ENCODE data around the gene TTLL8.

The TTLL8 gene

DNA sequence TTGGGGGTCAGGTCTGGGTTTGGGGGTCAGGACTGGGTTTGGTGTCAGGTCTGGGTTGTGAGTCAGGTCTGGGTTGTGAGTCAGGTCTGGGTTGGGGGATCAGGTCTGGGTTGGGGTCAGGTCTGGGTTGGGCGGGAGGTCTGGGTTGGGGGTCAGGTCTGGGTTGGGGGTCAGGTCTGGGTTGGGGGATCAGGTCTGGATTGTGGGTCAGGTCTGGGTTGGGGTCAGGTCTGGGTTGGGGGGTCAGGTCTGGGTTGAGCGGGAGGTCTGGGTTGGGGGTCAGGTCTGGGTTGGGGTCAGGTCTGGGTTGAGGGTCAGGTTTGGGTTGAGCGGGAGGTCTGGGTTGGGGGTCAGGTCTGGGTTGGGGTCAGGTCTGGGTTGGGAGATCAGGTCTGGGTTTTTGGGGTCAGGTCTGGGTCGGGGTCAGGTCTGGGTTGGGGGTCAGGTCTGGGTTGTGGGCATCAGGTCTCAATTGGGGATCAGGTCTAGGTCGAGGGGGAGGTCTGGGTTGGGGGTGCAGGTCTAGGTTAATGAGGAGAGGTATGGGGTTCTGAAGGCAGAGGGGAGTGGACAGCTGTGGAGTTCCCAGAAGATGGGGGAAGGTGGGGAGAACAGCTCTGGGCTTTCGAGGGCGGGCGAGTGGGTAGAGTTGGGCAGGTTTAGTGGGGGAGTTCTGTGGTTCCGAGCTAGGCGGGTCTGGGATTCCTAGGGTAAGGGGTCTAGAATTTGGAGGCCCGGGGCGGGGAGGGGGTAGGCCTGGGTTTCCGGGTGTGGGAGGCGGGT is 629 bp downstream of the TTLL8 start:
- TF ChIP-seq, protein P1, sequence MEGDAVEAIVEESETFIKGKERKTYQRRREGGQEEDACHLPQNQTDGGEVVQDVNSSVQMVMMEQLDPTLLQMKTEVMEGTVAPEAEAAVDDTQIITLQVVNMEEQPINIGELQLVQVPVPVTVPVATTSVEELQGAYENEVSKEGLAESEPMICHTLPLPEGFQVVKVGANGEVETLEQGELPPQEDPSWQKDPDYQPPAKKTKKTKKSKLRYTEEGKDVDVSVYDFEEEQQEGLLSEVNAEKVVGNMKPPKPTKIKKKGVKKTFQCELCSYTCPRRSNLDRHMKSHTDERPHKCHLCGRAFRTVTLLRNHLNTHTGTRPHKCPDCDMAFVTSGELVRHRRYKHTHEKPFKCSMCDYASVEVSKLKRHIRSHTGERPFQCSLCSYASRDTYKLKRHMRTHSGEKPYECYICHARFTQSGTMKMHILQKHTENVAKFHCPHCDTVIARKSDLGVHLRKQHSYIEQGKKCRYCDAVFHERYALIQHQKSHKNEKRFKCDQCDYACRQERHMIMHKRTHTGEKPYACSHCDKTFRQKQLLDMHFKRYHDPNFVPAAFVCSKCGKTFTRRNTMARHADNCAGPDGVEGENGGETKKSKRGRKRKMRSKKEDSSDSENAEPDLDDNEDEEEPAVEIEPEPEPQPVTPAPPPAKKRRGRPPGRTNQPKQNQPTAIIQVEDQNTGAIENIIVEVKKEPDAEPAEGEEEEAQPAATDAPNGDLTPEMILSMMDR (IDR thresholded peaks at IDR 0.05; ENCODE audit: borderline replicate concordance, control extremely low read depth, extremely low read depth, insufficient read depth, missing control alignments): no peak
- no peak for DNase-seq (ENCODE audit: low spot score)
- in situ Hi-C loops (cut with MboI; ENCODE audit: low sequenced_read_pairs, unreplicated experiment): no loop called here

DNA sequence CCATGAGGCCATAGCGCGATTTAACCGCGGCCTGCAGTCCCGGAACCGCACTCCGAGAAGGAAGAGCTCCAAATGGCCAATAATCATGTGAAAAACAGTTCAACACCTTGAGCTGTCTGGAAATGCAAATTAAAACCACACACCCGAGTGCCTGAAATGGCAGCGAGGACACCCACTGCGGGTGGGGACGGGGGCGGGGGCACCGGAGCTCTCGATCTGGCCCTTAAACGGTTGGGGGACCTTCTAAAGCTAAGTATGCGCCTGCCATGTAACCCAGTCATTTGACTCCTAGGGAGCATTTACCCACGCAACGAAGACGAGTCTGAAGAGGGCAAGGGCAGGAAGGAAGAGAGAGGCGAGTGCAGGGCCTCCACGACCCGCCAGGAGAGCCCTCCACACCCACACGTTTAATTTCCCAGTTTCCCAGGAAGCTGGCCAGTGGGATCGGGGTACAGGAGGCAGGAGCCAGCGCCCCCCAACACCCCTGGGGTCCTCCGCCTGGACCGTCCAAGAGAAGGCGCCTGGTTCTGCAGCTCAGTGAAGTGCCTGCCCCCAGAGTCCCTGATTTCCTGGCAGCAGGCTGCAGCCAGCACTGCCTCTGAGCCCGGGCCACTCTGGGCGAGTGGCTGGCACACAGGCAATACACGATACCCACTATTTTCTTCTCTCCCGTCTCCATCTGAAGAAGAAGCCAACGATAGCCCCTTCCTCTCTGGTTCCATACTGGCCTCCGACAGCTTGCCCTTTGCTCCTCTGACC is 1.7 kb downstream of the TTLL8 start:
- in situ Hi-C loops (cut with MboI; ENCODE audit: low sequenced_read_pairs, unreplicated experiment): no loop called here
- TF ChIP-seq, protein P1 (IDR thresholded peaks at IDR 0.05; ENCODE audit: borderline replicate concordance, control extremely low read depth, extremely low read depth, insufficient read depth, missing control alignments): no peak
- DNase-seq (ENCODE audit: low spot score): no peak

DNA sequence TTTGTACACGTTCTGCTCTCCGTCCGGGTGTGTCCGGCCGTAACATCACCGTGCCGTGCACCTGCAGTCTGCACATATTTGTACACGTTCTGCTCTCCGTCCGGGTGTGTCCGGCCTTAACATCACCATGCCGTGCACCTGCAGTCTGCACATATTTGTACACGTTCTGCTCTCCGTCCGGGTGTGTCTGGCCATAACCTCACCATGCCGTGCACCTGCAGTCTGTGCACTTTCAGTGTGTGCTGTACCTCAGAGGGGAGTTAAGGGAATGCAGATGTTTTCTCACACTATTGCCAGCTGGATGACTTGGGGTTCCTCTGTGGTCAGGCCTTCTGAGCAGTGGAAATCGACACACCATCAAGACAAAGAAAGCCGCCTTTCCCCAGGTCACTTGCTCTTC is 4.2 kb downstream of the TTLL8 start:
- in situ Hi-C loops (cut with MboI; ENCODE audit: low sequenced_read_pairs, unreplicated experiment): no loop called here
- TF ChIP-seq, protein P1 (IDR thresholded peaks at IDR 0.05; ENCODE audit: borderline replicate concordance, control extremely low read depth, extremely low read depth, insufficient read depth, missing control alignments): no peak
- DNase-seq (ENCODE audit: low spot score): no peak

DNA sequence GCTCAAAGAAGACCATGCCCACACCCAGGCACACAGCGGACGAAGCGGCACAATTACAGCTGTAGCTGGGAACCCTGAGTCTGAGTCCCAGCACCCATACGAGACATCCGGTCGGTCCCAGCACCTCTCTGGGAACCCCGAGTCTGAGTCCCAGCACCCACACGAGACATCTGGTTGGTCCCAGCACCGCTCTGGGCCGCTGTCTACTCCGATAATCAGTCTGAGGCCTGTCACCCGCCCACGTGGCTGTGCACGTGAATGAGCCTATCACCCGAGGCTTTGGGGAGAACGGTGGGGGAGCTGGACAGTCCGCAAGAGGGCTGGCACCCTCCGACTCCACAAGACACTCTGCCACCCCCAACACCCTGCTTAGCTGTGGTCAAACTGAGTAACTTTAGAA is 6.2 kb downstream of the TTLL8 start:
- TF ChIP-seq, protein P1 (IDR thresholded peaks at IDR 0.05; ENCODE audit: borderline replicate concordance, control extremely low read depth, extremely low read depth, insufficient read depth, missing control alignments): no peak

DNA sequence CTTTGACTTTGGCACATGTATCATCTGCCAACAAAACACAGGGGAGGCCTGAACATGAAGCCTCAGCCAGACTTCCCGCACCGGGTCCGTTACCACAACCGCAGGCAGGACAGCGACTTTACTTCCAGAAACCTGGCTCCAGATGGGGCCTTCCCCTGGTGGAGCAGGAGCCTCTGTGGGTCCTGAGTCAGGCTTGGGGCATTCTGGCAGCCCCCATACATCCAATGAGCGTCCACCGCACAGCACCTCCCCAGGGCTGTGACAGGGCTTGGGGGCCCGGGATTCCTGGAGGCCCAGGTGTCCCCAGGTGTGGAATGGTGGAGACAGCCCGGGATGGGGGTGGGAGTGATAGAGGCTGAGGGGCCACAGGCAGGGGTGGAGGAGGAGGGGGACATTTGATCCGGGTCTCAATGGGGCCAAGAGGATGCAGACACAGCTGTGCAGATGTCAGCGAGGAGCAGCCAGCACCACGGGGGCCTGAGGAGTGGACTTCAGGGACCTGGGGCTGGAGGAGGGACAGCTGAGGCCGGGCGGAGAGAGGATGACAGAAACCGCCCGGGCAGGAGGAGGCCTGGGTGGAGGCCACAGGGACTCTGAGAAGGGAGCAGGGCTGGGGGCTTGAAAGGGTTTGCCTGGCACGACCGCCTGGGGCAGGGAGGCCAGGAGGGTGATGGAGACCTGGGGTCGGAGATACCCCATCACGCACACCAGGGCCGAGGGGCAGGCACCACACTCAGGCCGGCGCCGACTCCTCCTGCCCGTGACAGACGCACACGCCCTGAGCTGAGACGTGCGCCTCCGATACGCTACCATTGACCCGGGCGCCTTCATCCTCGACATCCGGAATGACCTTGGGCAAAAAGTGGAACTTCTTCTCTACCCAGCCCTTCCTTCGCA is 8.6 kb downstream of the TTLL8 start:
- TF ChIP-seq, protein P1 (IDR thresholded peaks at IDR 0.05; ENCODE audit: borderline replicate concordance, control extremely low read depth, extremely low read depth, insufficient read depth, missing control alignments): no peak
- in situ Hi-C loops (cut with MboI; ENCODE audit: low sequenced_read_pairs, unreplicated experiment): loop anchor here (25.0 kb wide), 1 partner anchor 287 kb away; no protein-coding TSS in a partner anchor
- DNase-seq (ENCODE audit: low spot score): no peak

More for the DNA sequence above, 6.2 kb downstream of the TTLL8 start:
- DNase-seq (ENCODE audit: low spot score): no peak
- in situ Hi-C loops (cut with MboI; ENCODE audit: low sequenced_read_pairs, unreplicated experiment): no loop called here

DNA sequence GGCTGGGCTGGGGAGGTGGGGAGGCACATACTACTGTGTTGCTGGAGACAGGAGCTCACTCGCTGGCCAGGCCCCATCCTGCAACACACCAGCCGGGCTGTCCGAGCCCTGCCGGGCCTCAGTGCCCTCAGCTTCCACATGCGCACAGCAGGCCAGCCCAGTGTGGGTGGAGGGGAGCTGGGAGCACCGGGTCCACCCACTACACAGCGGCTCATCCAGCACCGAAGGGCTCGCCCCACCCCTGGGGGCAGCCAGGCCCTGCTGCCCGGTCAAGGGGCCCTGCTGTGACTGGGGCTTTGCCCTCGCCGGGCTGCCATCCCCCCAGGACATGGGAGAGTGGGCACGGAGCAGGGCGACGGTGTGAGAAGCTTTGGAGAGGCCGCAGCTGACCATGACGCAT is 9.3 kb downstream of the TTLL8 start:
- DNase-seq (ENCODE audit: low spot score): no peak
- in situ Hi-C loops (cut with MboI; ENCODE audit: low sequenced_read_pairs, unreplicated experiment): loop anchor here (25.0 kb wide), 1 partner anchor 287 kb away; no protein-coding TSS in a partner anchor
- TF ChIP-seq, protein P1 (IDR thresholded peaks at IDR 0.05; ENCODE audit: borderline replicate concordance, control extremely low read depth, extremely low read depth, insufficient read depth, missing control alignments): no peak

Data from GM13976 (cell line).